ENCODE data around the gene KSR2.

Gene KSR2

DNA sequence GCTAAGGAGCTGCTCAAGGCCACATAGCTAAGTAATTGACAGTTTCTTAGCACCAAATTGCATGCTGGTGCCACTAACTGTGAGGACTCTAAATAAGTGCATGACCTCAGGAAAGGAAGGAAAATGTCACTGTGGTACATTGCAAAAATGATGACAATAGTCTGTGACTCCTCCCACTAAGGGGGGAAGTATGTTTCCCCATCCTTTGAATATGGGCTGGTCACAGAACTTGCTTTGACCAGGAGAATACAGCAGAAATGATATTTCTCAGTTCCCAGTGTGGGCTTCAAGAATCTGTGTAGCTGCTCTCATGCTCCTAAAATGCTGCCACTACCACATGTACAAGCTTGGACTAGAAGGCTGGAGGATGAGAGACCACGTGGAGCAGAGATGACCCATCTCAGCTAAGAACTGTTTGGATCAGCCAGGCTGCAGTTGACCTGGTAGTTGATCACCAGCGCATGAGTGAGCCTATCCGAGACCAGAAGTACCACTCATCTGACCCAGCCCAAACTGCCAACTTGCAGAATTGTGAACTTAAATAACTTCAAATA lies 565.1 kb downstream of the KSR2 start:
- DNase-seq (ENCODE audit: low read depth in 2 of 2), result no peak
- H3K4me3 ChIP-seq (replicated peaks in 1 of 2; ENCODE audit: low read depth in 2 of 2, low read length in 2 of 2), result no peak overlapping the region
- TF ChIP-seq, protein P1, sequence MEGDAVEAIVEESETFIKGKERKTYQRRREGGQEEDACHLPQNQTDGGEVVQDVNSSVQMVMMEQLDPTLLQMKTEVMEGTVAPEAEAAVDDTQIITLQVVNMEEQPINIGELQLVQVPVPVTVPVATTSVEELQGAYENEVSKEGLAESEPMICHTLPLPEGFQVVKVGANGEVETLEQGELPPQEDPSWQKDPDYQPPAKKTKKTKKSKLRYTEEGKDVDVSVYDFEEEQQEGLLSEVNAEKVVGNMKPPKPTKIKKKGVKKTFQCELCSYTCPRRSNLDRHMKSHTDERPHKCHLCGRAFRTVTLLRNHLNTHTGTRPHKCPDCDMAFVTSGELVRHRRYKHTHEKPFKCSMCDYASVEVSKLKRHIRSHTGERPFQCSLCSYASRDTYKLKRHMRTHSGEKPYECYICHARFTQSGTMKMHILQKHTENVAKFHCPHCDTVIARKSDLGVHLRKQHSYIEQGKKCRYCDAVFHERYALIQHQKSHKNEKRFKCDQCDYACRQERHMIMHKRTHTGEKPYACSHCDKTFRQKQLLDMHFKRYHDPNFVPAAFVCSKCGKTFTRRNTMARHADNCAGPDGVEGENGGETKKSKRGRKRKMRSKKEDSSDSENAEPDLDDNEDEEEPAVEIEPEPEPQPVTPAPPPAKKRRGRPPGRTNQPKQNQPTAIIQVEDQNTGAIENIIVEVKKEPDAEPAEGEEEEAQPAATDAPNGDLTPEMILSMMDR (IDR thresholded peaks at IDR 0.05; ENCODE audit: low read depth, low read length), result no peak
